22Rv1 (cell line): ENCODE results near the gene AREG.

Source experiments
- CTCF ChIP-seq: fragments of 450-650 bp; IDR thresholded peaks from 2 replicates; pipeline ENCODE4 v1.5.1; 2017; ENCODE audit warnings: mild to moderate bottlenecking
- ZFX ChIP-seq: fragments of 450-650 bp; IDR thresholded peaks from 2 replicates; pipeline ENCODE4 v1.6.1; 2017; ENCODE audit warnings: antibody characterized with exemption, borderline replicate concordance

- TF ChIP-seq CTCF (no peak), ZFX (no peak)
Measured at GRCh38 chr4:74456849-74457395, 12.0 kb downstream of the AREG start.
